Muscle layer of duodenum (tissue), 2 donors: ENCODE results near the gene BZW1.
A peak's percentile ranks its signal among the peaks of the same experiment; 100 is the strongest.

Source experiments
- H3K27ac ChIP-seq: one replicate; pipeline ENCODE4 v1.7.0; 2013; ENCODE audit warnings: mild to moderate bottlenecking, low read length
- H3K27me3 ChIP-seq: one replicate; pipeline ENCODE4 v1.7.0; 2013; ENCODE audit warnings: low read depth, mild to moderate bottlenecking, control low read depth, low read length
- H3K36me3 ChIP-seq, 2 donors: one replicate each; pipeline ENCODE4 v1.7.0; 2013; ENCODE audit warnings: low read length in 2 of 2, control low read depth in 1 of 2, mild to moderate bottlenecking in 1 of 2; ENCODE audit not compliant: insufficient read depth in 2 of 2, control insufficient read depth in 1 of 2
- H3K4me1 ChIP-seq, 2 donors: one replicate each; pipeline ENCODE4 v1.7.0; 2013; ENCODE audit warnings: low read length in 2 of 2, mild to moderate bottlenecking in 2 of 2, control low read depth in 1 of 2, moderate library complexity in 1 of 2; ENCODE audit not compliant: insufficient read depth in 2 of 2, control insufficient read depth in 1 of 2
- H3K4me3 ChIP-seq, 2 donors: one replicate each; pipeline ENCODE4 v1.7.0; 2013; ENCODE audit warnings: low read length in 2 of 2, low read depth in 1 of 2, mild to moderate bottlenecking in 1 of 2
- H3K9me3 ChIP-seq, 2 donors: one replicate each; pipeline ENCODE4 v1.7.0; 2013; ENCODE audit warnings: low read length in 2 of 2, control low read depth in 1 of 2, mild to moderate bottlenecking in 1 of 2; ENCODE audit not compliant: control insufficient read depth in 1 of 2
- donor health status: healthy.

The BZW1 gene

GRCh38 chr2:200811333-200812121 lies at the start of gene BZW1:
TSS of gene BZW1 (plus strand) at chr2:200811910. CDS start at chr2:200813218, 1,308 bp downstream.
- Histone ChIP-seq H3K27me3 (no peaks in the 10 kb centered on the region), H3K9me3 (no peaks in the 10 kb centered on the region), H3K27ac (peak within 1 kb of the TSS; percentile 96), H3K4me3 (peak within 1 kb of the TSS; percentile 91), H3K36me3 (peaks cover 28 to 32% of the 10 kb centered on the region in 2 donors), H3K4me1 (peaks cover 7 to 44% of the 10 kb centered on the region in 2 donors)

GRCh38 chr2:200762127-200762526 lies 49.6 kb upstream of the BZW1 start:
- H3K36me3 ChIP-seq, result no peaks in the 10 kb centered on the region
- H3K9me3 ChIP-seq, result no peaks in the 10 kb centered on the region
- H3K27ac ChIP-seq, result no peak overlapping the region
- no peak overlapping the region for H3K4me3 ChIP-seq
- H3K27me3 ChIP-seq, result no peaks in the 10 kb centered on the region
- H3K4me1 ChIP-seq, result peaks cover 7 to 9% of the 10 kb centered on the region in 2 donors

GRCh38 chr2:200763422-200763821 lies 48.3 kb upstream of the BZW1 start:
- H3K4me1 ChIP-seq, result peaks cover 7 to 9% of the 10 kb centered on the region in 2 donors
- H3K27ac ChIP-seq, result no peak overlapping the region

GRCh38 chr2:200765139-200765951 lies 46.4 kb upstream of the BZW1 start:
- H3K4me1 ChIP-seq, result peaks cover 7 to 9% of the 10 kb centered on the region in 2 donors
- H3K27me3 ChIP-seq, result no peaks in the 10 kb centered on the region
- no peak overlapping the region for H3K4me3 ChIP-seq
- no peak overlapping the region for H3K27ac ChIP-seq
- no peaks in the 10 kb centered on the region for H3K36me3 ChIP-seq
- no peaks in the 10 kb centered on the region for H3K9me3 ChIP-seq

More at GRCh38 chr2:200763422-200763821, 48.3 kb upstream of the BZW1 start:
- Histone ChIP-seq H3K4me3 (no peak overlapping the region), H3K36me3 (no peaks in the 10 kb centered on the region), H3K9me3 (no peaks in the 10 kb centered on the region), H3K27me3 (no peaks in the 10 kb centered on the region)

- Histone ChIP-seq H3K4me3 (no peak overlapping the region), H3K36me3 (no peaks in the 10 kb centered on the region), H3K27me3 (no peaks in the 10 kb centered on the region), H3K27ac (no peak overlapping the region), H3K4me1 (peaks cover 7 to 9% of the 10 kb centered on the region in 2 donors), H3K9me3 (no peaks in the 10 kb centered on the region)
Measured at GRCh38 chr2:200765995-200766660, 45.6 kb upstream of the BZW1 start.

GRCh38 chr2:200767111-200767885 lies 44.4 kb upstream of the BZW1 start:
- H3K9me3 ChIP-seq, result no peaks in the 10 kb centered on the region
- no peak overlapping the region for H3K4me3 ChIP-seq
- H3K27ac ChIP-seq, result no peak overlapping the region
- peaks cover 7 to 9% of the 10 kb centered on the region in 2 donors for H3K4me1 ChIP-seq
- no peaks in the 10 kb centered on the region for H3K27me3 ChIP-seq
- H3K36me3 ChIP-seq, result no peaks in the 10 kb centered on the region

- no peaks in the 10 kb centered on the region for H3K36me3 ChIP-seq
- no peak overlapping the region for H3K27ac ChIP-seq
- H3K4me3 ChIP-seq, result no peak overlapping the region
- H3K9me3 ChIP-seq, result peaks cover 0 to 5% of the 10 kb centered on the region in 2 donors
- peaks cover 0 to under 1% of the 10 kb centered on the region in 2 donors for H3K4me1 ChIP-seq
- no peaks in the 10 kb centered on the region for H3K27me3 ChIP-seq
Measured at GRCh38 chr2:200770847-200771246, 40.9 kb upstream of the BZW1 start.

GRCh38 chr2:200772620-200773019 lies 39.1 kb upstream of the BZW1 start:
- H3K4me3 ChIP-seq, result no peak overlapping the region
- H3K27me3 ChIP-seq, result no peaks in the 10 kb centered on the region
- H3K27ac ChIP-seq, result no peak overlapping the region
- no peaks in the 10 kb centered on the region for H3K4me1 ChIP-seq
- peaks cover 0 to 5% of the 10 kb centered on the region in 2 donors for H3K9me3 ChIP-seq
- H3K36me3 ChIP-seq, result no peaks in the 10 kb centered on the region

- H3K27ac ChIP-seq, result no peak overlapping the region
- no peaks in the 10 kb centered on the region for H3K36me3 ChIP-seq
- peaks cover 0 to 5% of the 10 kb centered on the region in 2 donors for H3K9me3 ChIP-seq
- no peak overlapping the region for H3K4me3 ChIP-seq
- no peaks in the 10 kb centered on the region for H3K4me1 ChIP-seq
- H3K27me3 ChIP-seq, result no peaks in the 10 kb centered on the region
Measured at GRCh38 chr2:200773083-200773482, 38.6 kb upstream of the BZW1 start.

- H3K27me3 ChIP-seq, result no peaks in the 10 kb centered on the region
- no peak overlapping the region for H3K27ac ChIP-seq
- no peaks in the 10 kb centered on the region for H3K36me3 ChIP-seq
- no peak overlapping the region for H3K4me3 ChIP-seq
- no peaks in the 10 kb centered on the region for H3K4me1 ChIP-seq
- peaks cover 0 to 5% of the 10 kb centered on the region in 2 donors for H3K9me3 ChIP-seq
Measured at GRCh38 chr2:200774920-200775319, 36.8 kb upstream of the BZW1 start.
